NCI-H446 (cell line): ENCODE measurements around the gene DNMBP.

Source experiments
- DNase-seq, 2 experiments: peaks; one replicate each; lab custom pipeline; 2025; lab: John Stamatoyannopoulos, UW

DNMBP gene, protein sequence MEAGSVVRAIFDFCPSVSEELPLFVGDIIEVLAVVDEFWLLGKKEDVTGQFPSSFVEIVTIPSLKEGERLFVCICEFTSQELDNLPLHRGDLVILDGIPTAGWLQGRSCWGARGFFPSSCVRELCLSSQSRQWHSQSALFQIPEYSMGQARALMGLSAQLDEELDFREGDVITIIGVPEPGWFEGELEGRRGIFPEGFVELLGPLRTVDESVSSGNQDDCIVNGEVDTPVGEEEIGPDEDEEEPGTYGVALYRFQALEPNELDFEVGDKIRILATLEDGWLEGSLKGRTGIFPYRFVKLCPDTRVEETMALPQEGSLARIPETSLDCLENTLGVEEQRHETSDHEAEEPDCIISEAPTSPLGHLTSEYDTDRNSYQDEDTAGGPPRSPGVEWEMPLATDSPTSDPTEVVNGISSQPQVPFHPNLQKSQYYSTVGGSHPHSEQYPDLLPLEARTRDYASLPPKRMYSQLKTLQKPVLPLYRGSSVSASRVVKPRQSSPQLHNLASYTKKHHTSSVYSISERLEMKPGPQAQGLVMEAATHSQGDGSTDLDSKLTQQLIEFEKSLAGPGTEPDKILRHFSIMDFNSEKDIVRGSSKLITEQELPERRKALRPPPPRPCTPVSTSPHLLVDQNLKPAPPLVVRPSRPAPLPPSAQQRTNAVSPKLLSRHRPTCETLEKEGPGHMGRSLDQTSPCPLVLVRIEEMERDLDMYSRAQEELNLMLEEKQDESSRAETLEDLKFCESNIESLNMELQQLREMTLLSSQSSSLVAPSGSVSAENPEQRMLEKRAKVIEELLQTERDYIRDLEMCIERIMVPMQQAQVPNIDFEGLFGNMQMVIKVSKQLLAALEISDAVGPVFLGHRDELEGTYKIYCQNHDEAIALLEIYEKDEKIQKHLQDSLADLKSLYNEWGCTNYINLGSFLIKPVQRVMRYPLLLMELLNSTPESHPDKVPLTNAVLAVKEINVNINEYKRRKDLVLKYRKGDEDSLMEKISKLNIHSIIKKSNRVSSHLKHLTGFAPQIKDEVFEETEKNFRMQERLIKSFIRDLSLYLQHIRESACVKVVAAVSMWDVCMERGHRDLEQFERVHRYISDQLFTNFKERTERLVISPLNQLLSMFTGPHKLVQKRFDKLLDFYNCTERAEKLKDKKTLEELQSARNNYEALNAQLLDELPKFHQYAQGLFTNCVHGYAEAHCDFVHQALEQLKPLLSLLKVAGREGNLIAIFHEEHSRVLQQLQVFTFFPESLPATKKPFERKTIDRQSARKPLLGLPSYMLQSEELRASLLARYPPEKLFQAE (N-terminal part only)

DNA sequence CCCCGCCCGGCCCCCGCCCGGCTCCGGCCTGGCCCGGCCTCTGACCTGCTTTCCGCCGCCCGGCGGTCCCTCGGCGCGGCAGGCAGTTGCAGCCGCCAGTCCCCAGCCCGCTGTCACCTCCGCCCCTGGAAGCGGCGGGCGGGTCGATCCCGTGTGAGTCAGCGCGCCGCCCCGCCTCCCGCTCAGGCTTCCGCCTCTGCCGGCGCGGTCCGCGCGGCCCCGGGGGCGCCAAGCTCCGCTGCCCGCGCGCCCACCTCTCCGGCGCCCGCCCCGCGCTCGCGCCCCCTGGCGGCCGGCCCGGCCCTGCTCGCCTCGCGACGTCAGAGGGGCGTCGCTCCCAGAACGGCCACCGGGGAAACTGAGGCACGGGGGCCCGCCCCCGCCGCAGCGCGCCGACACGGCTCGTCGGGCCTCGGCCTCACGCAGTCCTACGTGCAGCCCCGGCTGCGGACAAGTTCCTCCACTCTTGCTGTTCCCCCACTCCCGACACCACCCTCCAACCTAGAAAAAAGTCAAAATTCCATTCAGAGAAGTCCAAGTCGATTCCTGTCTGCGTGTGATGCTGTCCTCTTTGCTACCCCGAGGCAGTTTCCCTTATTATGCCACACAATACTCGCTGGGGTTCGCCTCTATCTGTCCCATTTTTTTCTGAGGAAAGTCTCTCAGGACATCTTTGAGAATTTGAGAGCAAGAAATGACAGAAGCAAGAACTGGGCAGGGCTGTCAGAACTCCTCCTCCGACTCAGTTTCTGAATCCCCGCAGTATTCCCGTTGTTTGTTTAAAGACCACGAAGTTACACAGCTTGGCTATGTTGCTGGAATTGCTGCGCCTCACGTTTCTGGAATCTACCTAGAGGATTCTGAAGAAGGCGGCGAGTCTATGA lies at the start of gene DNMBP:
DNMBP (minus strand) TSS at position 155 of the 884 bp plus-strand sequence. CDS start 37,823 bp downstream, outside the sequence.
- DNase-seq: peak; percentile 20 to 82

DNA sequence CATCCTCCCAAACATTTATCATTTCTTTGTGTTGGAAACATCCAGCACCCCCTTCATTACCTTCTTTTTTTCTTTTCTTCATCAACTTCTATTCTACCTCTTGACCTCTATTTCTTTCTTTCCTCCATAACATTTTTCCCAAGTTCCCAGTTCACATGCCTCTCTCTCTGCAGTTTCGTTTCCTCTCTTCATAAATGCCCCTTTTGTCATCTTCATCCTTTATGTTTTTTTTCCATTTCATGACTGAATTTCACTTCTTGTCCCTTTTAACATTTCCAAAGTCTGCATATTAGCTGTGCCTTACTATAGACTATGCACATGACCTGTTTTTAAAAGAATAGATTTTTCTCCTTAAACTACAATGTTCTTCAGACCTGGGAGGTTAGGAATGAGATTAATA lies 48.2 kb upstream of the DNMBP start:
- DNase-seq: no peak

DNA sequence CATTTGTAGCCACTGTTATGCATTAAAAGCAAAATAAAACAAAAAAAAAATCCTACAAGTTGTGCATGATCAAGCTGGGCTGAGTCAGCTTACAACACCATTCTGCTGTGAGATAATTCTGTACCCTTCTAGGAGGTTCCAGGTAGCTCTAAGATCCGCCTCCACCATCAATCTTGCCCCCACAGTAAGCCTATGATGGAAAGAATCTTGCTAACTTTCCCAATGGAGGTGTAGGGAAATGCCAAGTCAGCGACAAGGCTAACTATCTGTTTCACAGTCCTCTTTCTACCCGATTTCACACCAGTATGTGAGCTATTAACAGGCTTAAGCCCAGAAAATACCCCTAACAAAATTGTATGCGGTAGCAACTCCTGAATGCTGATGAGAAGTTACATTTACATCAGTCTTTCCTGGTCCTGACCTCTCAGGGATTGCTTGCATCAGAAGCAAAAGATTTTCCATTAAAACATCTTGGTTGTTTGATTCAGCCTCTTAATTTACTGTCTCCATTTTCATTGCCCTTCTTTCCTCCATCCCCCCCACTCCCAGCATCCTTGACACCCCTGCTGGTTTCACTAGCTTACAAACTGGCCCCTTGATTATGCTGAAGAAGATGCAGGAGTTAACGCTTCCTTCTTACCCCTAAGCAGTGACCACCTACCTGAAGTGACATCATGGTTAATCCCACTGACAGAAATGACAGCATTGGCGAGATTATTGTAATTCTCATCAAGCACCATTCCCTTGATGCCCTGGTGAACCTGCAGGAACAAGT lies 44.1 kb upstream of the DNMBP start:
- DNase-seq: no peak

DNA sequence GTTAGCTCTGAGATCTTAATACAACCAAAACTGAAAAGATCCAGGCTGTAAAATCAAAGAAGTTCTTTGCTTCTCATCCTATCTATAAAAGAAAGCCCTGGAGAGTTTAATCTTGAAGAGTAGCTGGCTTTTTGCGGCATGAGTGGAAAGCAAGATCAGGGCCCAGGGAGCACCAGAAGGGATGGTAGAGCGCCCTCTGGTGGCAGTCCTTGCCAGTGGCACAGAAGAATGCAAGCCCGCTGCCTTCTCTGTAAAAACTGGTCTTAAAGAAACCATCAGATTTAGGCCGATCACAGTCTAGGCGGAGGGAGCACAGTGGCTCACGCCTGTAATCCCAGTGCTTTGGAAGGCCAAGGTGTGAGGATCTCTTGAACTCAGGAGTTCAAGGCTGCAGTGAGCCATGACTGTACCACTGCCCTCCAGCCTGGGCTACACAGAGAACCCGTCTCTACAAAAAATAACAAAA lies 36.3 kb upstream of the DNMBP start:
- DNase-seq: peak; percentile 42 to 82

DNA sequence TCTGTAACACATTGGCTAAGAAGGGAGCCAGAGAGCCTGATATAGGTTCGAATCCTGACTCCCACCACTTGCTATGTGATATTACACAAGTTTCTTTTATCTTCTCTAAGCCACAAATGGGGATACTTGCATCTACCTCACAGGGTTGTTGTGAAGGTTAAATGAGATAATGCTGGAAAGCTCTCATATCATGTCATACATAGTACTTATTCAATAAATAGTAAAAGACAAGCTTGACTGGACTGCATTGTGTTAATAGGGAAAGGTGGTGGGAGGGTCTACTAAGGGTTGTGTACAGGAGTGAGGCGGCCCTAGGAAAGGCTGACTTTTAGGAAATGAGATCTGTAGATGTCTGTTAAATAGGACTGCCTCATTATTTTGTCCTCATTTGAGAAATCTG lies 35.8 kb upstream of the DNMBP start:
- DNase-seq: no peak

DNA sequence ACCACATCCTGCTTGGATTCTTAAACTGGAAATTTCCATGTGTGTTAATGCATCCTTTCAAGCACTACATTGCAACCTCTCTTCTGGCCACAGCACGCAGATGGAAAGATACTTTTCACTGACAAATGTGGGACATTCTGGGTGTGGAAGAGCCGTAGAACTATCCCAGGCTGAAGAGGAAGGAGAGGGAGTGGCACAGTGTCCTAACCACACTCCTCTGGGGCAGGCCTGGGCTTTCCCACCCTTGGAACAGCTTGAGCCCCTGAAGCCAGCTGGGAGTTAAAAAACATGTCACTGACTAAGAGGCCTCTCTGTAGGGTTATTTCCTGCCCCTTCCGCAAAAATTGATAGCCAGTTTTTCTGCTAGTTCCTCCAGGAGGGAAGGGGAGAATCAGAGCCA lies 34.0 kb upstream of the DNMBP start:
- DNase-seq: no peak

DNA sequence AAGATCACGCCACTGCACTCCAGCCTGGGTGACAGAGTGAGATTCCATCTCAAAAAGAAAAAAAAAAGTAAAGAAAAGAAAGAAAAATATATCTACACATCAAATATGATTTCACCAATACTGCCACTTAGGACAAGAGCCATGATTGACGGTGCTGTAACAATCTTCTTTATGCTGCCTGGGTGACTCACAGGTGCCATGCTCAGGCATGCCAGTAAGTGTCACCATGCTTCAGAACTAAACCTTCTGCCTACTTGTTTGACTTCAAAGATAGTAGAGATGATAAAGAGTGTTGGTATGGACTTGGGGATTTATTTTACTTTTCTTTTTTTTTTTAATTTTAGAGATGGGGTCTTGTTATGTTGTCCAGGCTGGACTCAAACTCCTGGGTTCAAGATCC lies 33.6 kb upstream of the DNMBP start:
- DNase-seq: no peak

DNA sequence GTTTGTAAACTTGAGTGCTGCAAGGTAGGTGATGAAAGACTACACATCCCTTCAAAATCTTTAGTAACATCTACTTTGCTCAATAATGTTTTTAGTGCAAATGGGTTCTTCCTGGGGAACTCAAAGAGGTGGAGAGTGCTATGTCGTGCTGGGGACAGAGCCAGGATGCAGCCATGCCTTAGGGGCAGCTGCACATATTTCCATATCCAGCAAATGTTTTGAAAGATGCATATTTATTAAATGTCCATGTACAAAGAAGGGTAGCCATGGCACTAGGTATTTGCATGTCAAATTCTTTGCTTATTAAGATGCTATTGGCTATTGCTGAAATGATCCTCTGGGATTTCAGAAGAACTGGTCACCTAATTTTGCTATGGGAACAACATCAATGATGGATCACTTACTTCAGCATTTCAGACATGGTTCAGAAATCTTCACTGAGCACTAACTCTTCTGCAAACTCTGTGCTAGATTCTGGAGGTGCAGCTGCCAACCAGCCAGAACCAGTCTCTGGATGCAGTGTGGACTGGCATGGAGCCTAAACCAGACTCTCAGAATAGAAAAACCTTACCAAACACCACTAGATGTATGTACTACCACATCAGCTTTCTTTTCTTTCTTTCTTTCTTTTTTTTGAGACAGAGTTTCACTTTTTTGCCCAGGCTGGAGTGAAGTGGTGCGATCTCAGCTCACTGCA lies 31.7 kb upstream of the DNMBP start:
- DNase-seq: no peak

DNA sequence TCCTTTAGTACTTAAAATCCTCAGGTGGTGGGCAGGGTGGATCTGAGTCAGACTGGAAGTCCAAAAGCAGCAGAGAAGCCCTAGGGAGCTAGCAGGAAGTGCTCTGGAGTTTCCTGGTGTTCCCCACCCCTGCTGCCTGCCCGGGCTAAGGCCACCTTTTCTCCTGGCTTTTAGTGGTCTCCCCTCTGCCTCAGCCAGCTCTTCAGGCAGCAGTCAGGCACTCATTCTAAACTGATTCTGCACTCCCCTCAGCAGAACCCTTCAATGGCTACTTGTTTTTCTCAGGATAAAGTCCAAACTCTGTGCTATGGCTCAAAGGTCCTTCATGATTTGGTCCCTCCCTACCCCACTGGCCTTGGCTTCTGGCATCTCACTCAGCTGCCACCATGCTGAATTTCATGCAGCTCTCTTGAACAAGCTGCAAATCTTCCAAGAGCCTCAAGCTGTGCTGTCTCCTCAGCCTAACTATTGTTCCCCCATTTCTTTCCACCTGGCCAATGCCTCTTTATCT lies 28.9 kb upstream of the DNMBP start:
- no peak for DNase-seq

DNA sequence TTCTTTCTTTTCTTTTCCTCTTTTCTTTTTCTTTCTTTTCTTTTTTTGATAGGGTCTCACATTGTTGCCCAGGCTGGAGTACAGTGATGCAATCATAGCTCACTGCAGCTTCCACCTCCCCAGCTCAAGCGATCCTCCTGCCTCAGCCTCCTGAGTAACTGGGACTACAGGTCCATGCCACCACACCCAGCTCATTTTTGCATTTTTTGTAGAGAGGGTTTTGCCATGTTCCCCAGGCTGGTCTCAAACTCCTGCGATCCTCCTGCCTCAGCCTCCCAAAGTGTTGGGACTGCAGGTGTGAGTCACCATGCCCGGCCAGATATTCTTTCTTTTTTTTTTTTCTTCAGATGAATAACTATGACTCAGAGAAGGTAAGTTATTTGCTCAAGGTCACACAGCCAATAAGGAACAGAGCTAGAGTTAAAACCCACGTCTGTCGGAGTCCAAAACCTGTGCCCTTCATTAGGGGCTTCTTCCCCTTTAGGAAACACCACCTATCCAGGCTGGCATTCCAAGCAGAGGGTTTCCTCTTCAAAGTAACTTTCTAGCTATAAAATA lies 28.1 kb upstream of the DNMBP start:
- no peak for DNase-seq

DNA sequence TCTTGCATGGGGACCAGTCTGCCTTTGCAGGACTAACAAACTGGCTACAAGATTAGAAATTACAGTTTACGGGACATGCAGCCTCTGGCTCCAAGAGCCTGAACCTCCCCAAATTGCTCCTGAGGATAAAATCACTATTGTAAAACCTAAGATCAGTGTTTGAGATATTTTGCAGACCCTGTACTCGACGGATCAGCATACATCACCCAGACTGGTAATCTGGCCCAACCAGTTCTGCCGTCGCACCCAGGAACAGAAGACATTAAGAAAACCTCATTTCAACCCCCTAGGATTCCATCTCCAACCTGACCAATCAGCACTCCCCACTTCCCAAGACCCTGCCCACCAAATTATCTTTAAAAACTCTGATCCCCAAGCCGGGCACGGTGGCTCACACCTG lies 27.1 kb upstream of the DNMBP start:
- no peak for DNase-seq

DNA sequence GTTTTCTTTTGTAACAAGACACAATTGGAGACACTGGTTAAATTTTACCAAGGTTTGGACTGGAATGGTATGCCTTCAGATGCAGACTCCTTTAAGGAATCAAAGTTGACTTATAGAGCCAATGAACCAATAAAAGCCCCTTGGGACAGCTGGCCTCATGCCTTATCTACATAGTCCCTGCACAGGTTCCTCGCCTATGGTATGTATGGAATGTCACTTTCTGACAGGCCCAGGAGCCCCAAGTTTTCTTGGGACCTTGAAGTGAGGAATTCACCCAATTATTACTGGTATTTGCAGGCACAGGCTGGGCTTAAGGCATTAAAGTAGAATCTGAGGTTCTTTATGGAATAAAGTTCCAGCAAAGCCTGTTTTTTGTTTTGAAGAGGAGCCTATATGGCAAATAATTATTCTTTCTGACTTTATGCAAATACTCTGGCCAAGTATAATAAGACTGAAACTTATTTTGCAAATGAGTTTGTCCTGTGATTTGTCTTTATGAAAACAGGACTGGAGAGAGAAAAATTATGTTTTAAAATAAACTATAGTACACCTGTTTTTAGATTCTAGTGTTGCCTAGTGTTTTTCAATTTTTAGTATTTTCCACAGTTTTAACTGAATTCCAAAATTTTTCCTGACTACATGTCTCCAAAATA lies 24.1 kb upstream of the DNMBP start:
- DNase-seq: no peak

DNA sequence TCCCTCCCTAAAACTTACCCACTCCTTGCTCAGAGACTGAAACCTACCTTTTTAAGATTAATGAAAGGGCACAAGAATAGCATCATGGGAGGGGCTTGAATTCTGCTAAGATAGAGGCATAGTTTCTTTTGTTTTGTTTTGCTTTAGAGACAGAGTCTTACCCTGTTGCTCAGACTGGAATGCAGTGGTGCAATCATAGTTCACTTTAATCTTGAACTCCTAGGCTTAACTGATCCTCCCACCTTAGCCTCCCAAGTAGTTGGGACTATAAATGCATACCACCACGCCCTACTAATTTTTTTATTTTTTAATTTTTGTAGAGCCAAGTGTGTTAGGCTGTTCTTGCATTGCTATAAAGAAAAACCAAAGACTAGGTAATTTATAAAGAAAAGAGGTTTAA lies 17.7 kb upstream of the DNMBP start:
- no peak for DNase-seq

DNA sequence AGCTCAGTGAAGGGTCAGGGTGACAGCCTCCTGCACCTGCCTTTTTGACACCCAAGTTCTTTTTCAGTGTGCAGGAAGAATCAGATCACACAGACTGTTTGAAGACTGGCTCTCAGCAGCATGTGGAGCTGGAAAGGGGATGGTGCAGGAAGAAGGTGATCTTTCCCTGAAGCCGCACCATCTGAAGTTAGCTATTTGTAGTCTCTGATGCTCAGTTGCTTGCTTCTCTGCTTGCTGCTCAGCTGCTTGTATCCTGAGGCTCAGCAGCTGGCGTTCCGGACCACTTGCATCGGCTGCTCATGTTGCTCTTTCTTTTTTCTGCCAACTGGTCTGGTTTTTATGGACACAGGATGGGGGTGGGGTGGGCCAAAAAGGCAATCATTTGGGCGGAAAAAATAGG lies 15.8 kb upstream of the DNMBP start:
- peak in 1 of 2 experiments; percentile 72 for DNase-seq

DNA sequence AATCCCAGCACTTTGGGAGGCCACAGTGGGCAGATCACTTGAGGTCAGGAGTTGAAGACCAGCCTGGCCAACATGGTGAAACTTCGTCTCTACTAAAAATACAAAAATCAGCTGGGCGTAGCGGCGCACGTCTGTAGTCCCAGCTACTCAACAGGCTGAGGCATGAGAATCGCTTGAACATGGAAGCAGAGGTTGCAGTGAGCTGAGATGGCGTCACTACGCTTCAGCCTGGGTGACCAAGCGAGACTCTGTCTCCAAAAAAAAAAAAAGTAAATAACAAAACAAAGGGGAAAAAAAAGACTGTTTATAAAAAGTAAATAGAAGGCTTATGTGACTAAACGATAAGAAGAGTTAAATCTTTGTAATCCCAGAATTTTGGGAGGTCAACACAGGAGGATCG lies 15.0 kb upstream of the DNMBP start:
- no peak for DNase-seq

DNA sequence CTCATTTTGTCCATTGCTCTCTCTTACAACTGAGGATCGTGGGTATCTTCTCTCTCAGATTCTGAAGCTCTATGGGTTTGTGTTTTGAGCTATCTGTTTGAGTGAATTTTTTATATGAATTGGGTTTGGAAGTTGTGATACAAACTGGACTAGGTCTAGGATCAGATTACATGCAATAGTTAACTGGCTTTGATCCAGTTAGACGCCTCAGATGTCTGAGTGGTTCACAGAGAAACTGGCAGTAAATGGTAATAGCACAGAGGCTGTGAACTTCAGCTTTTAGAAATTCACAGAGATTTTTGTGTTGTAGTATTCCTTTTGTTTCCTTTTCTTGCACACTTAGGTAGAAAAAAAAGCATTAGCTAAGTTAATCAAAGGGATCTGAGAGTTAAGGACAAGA lies 12.7 kb upstream of the DNMBP start:
- peak in 1 of 2 experiments; percentile 27 for DNase-seq

DNA sequence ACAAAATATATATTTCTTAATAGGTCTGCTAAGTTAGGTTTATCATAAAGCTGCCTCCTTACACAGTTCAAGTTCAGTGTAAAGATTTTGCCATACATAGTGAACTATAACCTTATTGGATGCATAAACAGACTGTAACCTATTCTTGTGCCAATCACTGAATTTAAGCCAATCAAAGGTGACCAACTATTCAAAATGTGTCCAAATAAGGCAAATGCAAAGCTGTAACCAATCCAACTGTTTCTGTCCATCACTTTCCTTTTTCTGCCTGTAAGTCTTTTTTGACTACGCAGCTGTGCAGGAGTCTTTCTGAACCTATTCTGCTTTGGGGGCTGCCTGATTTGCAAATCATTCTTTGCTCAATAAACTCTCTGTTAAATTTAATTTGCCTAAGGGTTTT lies 11.6 kb upstream of the DNMBP start:
- DNase-seq: no peak

DNA sequence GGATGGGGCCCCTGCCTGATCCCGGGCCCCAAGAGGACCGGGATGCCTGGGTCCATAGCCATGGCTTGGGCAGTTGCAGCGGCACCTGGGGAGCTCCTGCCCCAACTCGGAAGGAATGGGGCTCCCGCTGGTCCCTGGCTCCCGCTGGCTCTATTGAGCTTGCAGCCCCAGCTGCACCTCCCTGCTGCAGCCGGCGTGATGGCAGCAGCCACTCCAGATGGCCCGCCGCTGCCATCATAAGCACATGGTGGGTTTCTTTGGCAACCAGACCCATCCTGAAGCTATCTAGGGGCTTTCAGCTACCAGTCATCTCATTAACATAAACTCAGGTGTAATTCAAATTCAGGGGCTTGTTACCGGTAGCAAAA lies 11.1 kb upstream of the DNMBP start:
- DNase-seq: no peak
